Measurements from ENCODE around the gene RBM33. TPM values are rescaled to one million over a fixed set of nuclear protein-coding genes. Genes with fewer than 3 reads are reported as not detected.
"Not testable (repeated sequence)": the region's sequence is repeated elsewhere in the genome, so short reads cannot be mapped to it uniquely, and the experiment has no call there.

RBM33 gene
- total RNA-seq, 2 donors from 2014 or later, result 74.7 to 76.1 TPM

GRCh38 chr7:155674556-155674955, 30.1 kb downstream of the RBM33 start:
- Mint-ChIP-seq H3K27ac (no peak overlapping the region), H3K36me3 (no peaks in the 10 kb centered on the region)
- no peak for ATAC-seq

GRCh38 chr7:155676052-155676451, 31.6 kb downstream of the RBM33 start:
- H3K27ac Mint-ChIP-seq, result peak overlapping the region in 1 of 2 donors; percentile 44
- no peak for ATAC-seq
- DNase-seq (ENCODE audit: low spot score in 2 of 2), result no peak
- H3K9me3 Mint-ChIP-seq, result no peaks in the 10 kb centered on the region
- peaks cover under 1 to 5% of the 10 kb centered on the region in 2 donors for H3K36me3 Mint-ChIP-seq

More at GRCh38 chr7:155674556-155674955, 30.1 kb downstream of the RBM33 start:
- DNase-seq (ENCODE audit: low spot score in 2 of 2), result no peak
- no peaks in the 10 kb centered on the region for H3K9me3 Mint-ChIP-seq

- Mint-ChIP-seq H3K9me3 (no peaks in the 10 kb centered on the region), H3K27ac (peak overlapping the region in 1 of 2 donors; percentile 5), H3K36me3 (peaks cover 5 to 14% of the 10 kb centered on the region in 2 donors)
- DNase-seq (ENCODE audit: low spot score in 2 of 2) (no peak), ATAC-seq (no peak)
These were observed 33.2 kb downstream of the RBM33 start for GRCh38 chr7:155677688-155678087.

DNA sequence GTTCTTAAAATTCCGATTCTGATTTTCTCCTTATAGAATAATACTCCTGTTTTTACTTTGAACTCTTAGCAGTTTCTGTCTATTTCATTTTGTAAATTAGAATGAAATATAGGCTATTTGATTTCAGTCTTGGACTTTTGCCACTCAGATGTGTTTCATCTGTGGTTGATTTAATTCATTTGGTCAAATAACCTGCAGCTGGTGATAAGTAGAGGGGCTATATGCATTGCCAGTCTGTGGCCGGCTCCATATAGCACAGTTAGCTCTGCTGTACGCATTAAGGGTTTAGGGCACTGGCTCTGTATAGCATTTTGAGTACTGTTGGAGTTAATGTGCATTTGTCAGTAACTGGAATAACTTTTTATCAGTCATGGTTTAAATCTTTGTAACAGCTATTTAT, 35.7 kb downstream of the RBM33 start:
- peaks cover 16 to 32% of the 10 kb centered on the region in 2 donors for H3K36me3 Mint-ChIP-seq
- DNase-seq (ENCODE audit: low spot score in 2 of 2), result no peak
- no peak for ATAC-seq
- no peak overlapping the region for H3K27ac Mint-ChIP-seq
- H3K9me3 Mint-ChIP-seq, result no peaks in the 10 kb centered on the region

GRCh38 chr7:155680864-155681263, 36.4 kb downstream of the RBM33 start:
- DNase-seq (ENCODE audit: low spot score in 2 of 2) (no peak), ATAC-seq (no peak)
- Mint-ChIP-seq H3K27ac (no peak overlapping the region), H3K9me3 (peaks cover under 1 to 1% of the 10 kb centered on the region in 2 donors), H3K36me3 (peaks cover 21 to 40% of the 10 kb centered on the region in 2 donors)

GRCh38 chr7:155681663-155682062, 37.2 kb downstream of the RBM33 start:
- Mint-ChIP-seq H3K27ac (peak overlapping the region in 1 of 2 donors; percentile 70), H3K9me3 (peaks cover 4 to 6% of the 10 kb centered on the region in 2 donors), H3K36me3 (peaks cover 25 to 48% of the 10 kb centered on the region in 2 donors)
- DNase-seq (ENCODE audit: low spot score in 2 of 2) (no peak), ATAC-seq (peak in 1 of 2 donors; percentile 61)

DNA sequence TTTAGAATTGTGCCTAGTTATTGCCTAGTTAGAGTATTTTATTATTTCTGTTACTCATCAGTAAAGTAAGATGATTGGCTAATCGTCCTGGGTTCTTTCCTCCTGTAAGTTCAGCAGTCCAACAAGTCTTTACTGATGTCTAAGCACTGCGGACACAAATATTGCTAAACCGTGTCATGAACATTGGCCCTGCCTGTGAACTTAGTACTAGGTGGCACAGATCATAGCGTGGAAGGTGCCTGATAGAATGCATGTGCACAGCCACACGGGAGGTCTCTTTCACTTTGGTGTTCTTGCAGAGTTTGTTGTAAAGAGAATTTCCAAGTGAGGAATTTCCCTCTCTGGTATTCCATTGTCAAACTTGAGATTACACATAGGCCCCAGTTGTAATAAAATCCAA, 38.0 kb downstream of the RBM33 start:
- H3K27ac Mint-ChIP-seq, result no peak overlapping the region
- H3K36me3 Mint-ChIP-seq, result peaks cover 25 to 50% of the 10 kb centered on the region in 2 donors
- no peak for ATAC-seq
- H3K9me3 Mint-ChIP-seq, result peaks cover 4 to 6% of the 10 kb centered on the region in 2 donors
- DNase-seq (ENCODE audit: low spot score in 2 of 2), result no peak

DNA sequence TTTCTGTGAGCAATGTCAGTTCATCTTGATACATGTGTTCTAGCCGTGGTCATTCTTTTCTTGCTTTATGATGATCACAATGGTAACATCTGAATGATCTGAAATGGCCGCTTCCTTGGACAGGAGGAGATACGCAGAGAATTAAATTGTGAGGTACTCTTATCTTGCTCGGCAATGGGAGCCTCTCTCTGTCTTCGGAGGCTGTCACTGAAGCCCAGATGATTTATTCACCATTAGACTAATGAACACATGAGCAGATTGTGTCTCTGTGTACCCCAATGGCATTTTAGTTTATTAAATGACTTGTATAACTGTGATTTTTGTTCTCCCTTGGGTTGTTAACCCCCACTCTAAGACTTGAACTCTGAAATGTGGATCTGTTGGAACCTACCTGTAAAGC, 38.6 kb downstream of the RBM33 start:
- ATAC-seq, result no peak

DNA sequence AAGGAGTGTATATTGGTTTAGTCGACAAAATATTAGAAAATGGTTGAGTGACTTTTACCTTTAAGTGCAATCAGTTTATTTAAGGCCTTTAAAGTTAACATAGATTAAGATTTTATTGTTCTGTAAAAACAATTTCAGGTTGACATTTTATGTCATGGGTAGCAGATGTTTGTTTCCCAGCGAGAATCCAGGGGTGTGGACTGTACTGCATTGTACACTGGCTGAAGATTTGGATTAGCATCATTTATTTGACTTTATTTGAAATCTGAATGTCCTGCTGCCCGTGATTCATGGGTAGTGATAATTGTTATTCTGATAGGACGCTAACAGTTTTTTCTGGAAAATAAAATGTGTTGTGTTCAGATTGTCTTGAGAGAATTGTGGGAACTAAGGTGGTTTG, 39.3 kb downstream of the RBM33 start:
- peaks cover 25 to 62% of the 10 kb centered on the region in 2 donors for H3K36me3 Mint-ChIP-seq
- peaks cover 4 to 6% of the 10 kb centered on the region in 2 donors for H3K9me3 Mint-ChIP-seq
- no peak for DNase-seq (ENCODE audit: low spot score in 2 of 2)
- peak overlapping the region in 1 of 2 donors; percentile 48 for H3K27ac Mint-ChIP-seq
- ATAC-seq, result no peak

More for the DNA sequence above, 38.6 kb downstream of the RBM33 start:
- Mint-ChIP-seq H3K36me3 (peaks cover 25 to 56% of the 10 kb centered on the region in 2 donors), H3K9me3 (peaks cover 4 to 6% of the 10 kb centered on the region in 2 donors), H3K27ac (no peak overlapping the region)
- DNase-seq (ENCODE audit: low spot score in 2 of 2), result no peak

GRCh38 chr7:155684543-155684942, 40.1 kb downstream of the RBM33 start:
- no peak for ATAC-seq
- H3K36me3 Mint-ChIP-seq, result peaks cover 25 to 66% of the 10 kb centered on the region in 2 donors
- H3K27ac Mint-ChIP-seq, result peak overlapping the region; percentile 5 to 48
- DNase-seq (ENCODE audit: low spot score in 2 of 2), result no peak
- peaks cover 4 to 6% of the 10 kb centered on the region in 2 donors for H3K9me3 Mint-ChIP-seq

GRCh38 chr7:155685070-155685790, 40.8 kb downstream of the RBM33 start:
- DNase-seq (ENCODE audit: low spot score in 2 of 2), result no peak
- H3K36me3 Mint-ChIP-seq, result peaks cover 25 to 73% of the 10 kb centered on the region in 2 donors
- peak; percentile 26 to 55 for ATAC-seq
- H3K27ac Mint-ChIP-seq, result peak overlapping the region in 1 of 2 donors; percentile 60
- peaks cover 4 to 6% of the 10 kb centered on the region in 2 donors for H3K9me3 Mint-ChIP-seq

- H3K27ac Mint-ChIP-seq, result no peak overlapping the region
- ATAC-seq, result no peak
These were observed 41.3 kb downstream of the RBM33 start for GRCh38 chr7:155685791-155686160.

DNA sequence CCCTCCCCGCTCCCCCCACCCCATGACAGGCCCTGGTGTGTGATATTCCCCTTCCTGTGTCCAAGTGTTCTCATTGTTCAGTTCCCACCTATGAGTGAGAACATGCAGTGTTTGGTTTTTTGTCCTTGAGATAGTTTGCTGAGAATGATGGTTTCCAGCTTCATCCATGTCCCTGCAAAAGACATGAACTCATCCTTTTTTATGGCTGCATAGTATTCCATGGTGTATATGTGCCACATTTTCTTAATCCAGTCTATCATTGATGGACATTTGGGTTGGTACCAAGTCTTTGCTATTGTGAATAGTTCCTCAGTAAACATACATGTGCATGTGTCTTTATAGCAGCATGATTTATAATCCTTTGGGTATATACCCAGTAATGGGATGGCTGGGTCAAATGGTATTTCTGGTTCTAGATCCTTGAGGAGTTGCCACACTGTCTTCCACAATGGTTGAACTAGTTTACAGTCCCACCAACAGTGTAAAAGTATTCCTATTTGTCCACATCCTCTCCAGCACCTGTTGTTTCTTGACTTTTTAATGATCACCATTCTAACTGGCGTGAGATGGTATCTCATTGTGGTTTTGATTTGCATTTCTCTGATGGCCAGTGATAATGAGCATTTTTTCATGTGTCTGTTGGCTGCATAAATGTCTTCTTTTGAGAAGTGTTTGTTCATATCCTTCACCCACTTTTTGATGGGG, 42.3 kb downstream of the RBM33 start:
- not testable (repeated sequence) for ATAC-seq; H3K9me3 Mint-ChIP-seq; DNase-seq (ENCODE audit: low spot score in 2 of 2); H3K27ac Mint-ChIP-seq
- peaks cover 20 to 76% of the 10 kb centered on the region in 2 donors for H3K36me3 Mint-ChIP-seq

More at GRCh38 chr7:155685791-155686160, 41.3 kb downstream of the RBM33 start:
- H3K9me3 Mint-ChIP-seq, result peaks cover 4 to 6% of the 10 kb centered on the region in 2 donors
- DNase-seq (ENCODE audit: low spot score in 2 of 2), result no peak
- H3K36me3 Mint-ChIP-seq, result peaks cover 20 to 78% of the 10 kb centered on the region in 2 donors

DNA sequence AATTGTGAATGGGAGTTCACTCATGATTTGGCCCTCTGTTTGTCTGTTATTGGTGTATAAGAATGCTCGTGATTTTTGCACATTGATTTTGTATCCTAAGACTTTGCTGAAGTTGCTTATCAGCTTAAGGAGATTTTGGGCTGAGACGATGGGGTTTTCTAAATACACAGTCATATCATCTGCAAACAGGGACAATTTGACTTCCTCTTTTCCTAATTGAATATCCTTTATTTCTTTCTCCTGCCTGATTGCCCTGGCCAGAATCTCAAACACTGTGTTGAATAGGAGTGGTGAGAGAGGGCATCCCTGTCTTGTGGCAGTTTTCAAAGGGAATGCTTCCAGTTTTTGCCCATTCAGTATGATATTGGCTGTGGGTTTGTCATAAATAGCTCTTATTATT, 43.8 kb downstream of the RBM33 start:
- ATAC-seq; H3K27ac Mint-ChIP-seq; DNase-seq (ENCODE audit: low spot score in 2 of 2); H3K9me3 Mint-ChIP-seq: not testable (repeated sequence)
- peaks cover 20 to 69% of the 10 kb centered on the region in 2 donors for H3K36me3 Mint-ChIP-seq

GRCh38 chr7:155690655-155691054, 46.2 kb downstream of the RBM33 start:
- ATAC-seq; H3K27ac Mint-ChIP-seq; H3K9me3 Mint-ChIP-seq; DNase-seq (ENCODE audit: low spot score in 2 of 2): not testable (repeated sequence)
- H3K36me3 Mint-ChIP-seq, result peaks cover 5 to 46% of the 10 kb centered on the region in 2 donors

DNA sequence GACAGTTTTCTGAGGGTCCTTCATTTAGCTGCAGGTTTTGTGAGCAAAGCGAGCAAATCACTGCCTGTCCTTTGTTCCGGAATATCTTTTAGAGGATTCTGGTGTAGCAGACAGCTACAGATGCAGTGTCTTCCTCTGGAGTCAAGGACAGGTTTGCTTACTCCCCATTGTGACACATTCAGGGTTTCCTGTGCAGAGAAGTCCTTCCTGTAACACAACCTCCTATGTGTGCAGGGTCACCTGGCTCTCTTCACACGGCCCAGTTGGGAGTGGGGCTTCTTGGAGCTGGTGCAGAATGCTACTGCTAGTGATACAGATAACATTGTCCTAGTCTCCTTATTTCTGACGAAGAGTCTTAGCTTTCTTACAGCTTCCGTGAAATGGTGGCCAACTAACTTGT, 47.9 kb downstream of the RBM33 start:
- H3K9me3 Mint-ChIP-seq, result no peaks in the 10 kb centered on the region
- ATAC-seq (peak; percentile 43 to 71), DNase-seq (ENCODE audit: low spot score in 2 of 2) (no peak)
- peaks cover 0 to 34% of the 10 kb centered on the region in 2 donors for H3K36me3 Mint-ChIP-seq
- H3K27ac Mint-ChIP-seq, result no peak overlapping the region

DNA sequence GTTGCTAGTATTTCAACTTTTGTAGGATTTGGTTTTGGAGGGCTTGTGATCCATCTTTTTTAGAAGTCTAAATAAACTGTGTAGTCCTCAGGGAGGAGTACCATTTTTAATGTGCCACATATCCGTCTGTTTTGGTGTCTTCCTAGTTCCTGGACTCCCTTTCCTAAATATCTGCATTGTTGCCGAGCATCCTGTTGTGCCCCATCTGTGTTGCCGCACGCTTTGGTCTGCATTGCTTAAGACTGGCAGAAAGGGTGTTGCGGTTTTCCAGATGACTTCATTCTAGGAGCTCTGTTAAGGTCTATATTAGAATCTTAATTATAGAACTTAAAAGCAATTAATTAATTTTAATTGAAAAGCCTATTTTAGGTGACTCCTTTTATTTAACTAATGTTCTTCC, 49.4 kb downstream of the RBM33 start:
- H3K27ac Mint-ChIP-seq, result no peak overlapping the region

More for the DNA sequence above, 49.4 kb downstream of the RBM33 start:
- Mint-ChIP-seq H3K36me3 (peaks cover 0 to 21% of the 10 kb centered on the region in 2 donors), H3K9me3 (no peaks in the 10 kb centered on the region)
- DNase-seq (ENCODE audit: low spot score in 2 of 2) (no peak), ATAC-seq (no peak)
